ENCODE measurements around the gene F10. TPM values are rescaled to one million over a fixed set of nuclear protein-coding genes. Genes with fewer than 3 reads are reported as not detected.

The F10 gene
- total and polyA plus RNA-seq, 2 donors (not counting 1 experiment from before 2014, with no cell fraction given), result not detected

- no peaks in the 10 kb centered on the region for H3K9me3 ChIP-seq (ENCODE audit: control extremely low read depth in 1 of 3, control insufficient read depth in 2 of 3, insufficient read depth in 1 of 3, low read length in 2 of 3)
- H3K9ac ChIP-seq (ENCODE audit: low read length), result no peak overlapping the region
- no peak overlapping the region for H3K27ac Mint-ChIP-seq
- no peaks in the 10 kb centered on the region for H4K20me1 ChIP-seq (ENCODE audit: control insufficient read depth, insufficient read depth, low read length, poor library complexity, severe bottlenecking)
- TF ChIP-seq EZH2 (IDR thresholded peaks at IDR 0.05; ENCODE audit: borderline replicate concordance, insufficient read depth, low read depth, low read length, poor library complexity, severe bottlenecking), result no peak
- no peak for TF ChIP-seq CTCF (IDR thresholded peaks at IDR 0.05)
- no peaks in the 10 kb centered on the region for H3K36me3 ChIP-seq (replicated peaks in 1 of 2; ENCODE audit: control extremely low read depth in 1 of 2, control insufficient read depth in 1 of 2, extremely low read depth in 1 of 2, insufficient read depth in 2 of 2, low read length in 1 of 2)
- H3K27me3 ChIP-seq (replicated peaks in 1 of 4; ENCODE audit: control extremely low read depth in 1 of 4, control insufficient read depth in 3 of 4, insufficient read depth in 4 of 4, low read length in 3 of 4), result no peaks in the 10 kb centered on the region
- H3K4me3 ChIP-seq (ENCODE audit: control extremely low read depth in 1 of 5, extremely low read depth in 1 of 5, insufficient read depth in 1 of 5, low read depth in 2 of 5, low read length in 4 of 5), result no peak overlapping the region
- 94% methylated on average over 18 of the region's 25 CpGs for WGBS (ENCODE audit: insufficient coverage)
- DNase-seq (no peak), ATAC-seq (ENCODE audit: low read depth) (no peak)
- CTCF ChIA-PET, result no interaction called here
- H3K79me2 ChIP-seq (ENCODE audit: control insufficient read depth, insufficient read depth, low read length), result no peaks in the 10 kb centered on the region
- POLR2A ChIA-PET, result no interaction called here
- no peak overlapping the region for H3K4me2 ChIP-seq (replicated peaks; ENCODE audit: low read depth, low read length, poor library complexity, severe bottlenecking)
- H3K27me3 Mint-ChIP-seq, result no peaks in the 10 kb centered on the region
- intact Hi-C loops (cut with micrococcal nuclease), result no loop called here
- H3K4me3 Mint-ChIP-seq, result no peak overlapping the region
- no peaks in the 10 kb centered on the region for H3K4me1 ChIP-seq (ENCODE audit: control insufficient read depth in 2 of 2, insufficient read depth in 2 of 2, low read length in 2 of 2)
- no peak overlapping the region for H3K27ac ChIP-seq (ENCODE audit: low read length in 2 of 2)
- no peak overlapping the region for H2AFZ ChIP-seq (ENCODE audit: insufficient read depth, low read depth, low read length, poor library complexity, severe bottlenecking)
- H3K9me3 Mint-ChIP-seq (ENCODE audit: insufficient read depth), result no peaks in the 10 kb centered on the region
- no peaks in the 10 kb centered on the region for H3K4me1 Mint-ChIP-seq
Observed at GRCh38 chr13:113095146-113096051, 27.2 kb upstream of the F10 start.

DNA sequence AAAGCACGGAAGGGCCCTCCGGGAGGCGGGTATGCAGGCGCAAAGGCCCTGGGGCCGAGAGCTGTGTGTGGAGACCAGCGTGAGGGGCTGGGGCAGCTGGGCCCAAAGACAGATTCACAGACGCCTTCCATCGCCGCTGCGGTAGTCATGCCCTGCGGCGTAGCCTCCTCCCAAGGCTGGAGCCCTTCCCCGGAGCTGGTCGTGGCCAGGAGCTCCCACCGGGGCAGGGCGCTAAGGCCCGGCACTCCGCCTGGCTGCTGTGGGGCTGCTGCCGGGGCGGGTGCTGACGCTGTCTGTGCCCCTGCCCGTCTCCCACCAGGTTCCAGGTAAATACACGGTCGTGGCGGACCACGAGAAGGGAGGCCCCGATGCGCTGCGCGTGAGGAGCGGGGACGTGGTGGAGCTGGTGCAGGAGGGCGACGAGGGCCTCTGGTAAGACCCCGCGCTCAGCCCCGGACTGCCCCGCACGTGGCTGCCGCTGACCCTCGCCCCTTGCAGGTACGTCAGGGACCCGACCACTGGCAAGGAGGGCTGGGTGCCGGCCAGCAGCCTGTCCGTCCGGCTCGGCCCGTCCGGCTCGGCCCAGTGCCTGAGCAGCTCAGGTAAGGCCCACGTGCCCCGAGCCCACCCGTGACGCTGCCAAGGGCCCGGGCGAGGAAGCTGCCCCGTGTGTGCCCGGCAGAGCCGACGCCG is 26.4 kb upstream of the F10 start:
- Mint-ChIP-seq H3K27me3 (no peaks in the 10 kb centered on the region), H3K4me3 (no peak overlapping the region), H3K9me3 (ENCODE audit: insufficient read depth) (no peaks in the 10 kb centered on the region), H3K27ac (no peak overlapping the region), H3K4me1 (no peaks in the 10 kb centered on the region)
- DNase-seq (no peak), ATAC-seq (ENCODE audit: low read depth) (no peak)
- POLR2A ChIA-PET, result no interaction called here
- intact Hi-C loops (cut with micrococcal nuclease), result no loop called here
- Histone ChIP-seq H4K20me1 (ENCODE audit: control insufficient read depth, insufficient read depth, low read length, poor library complexity, severe bottlenecking) (no peaks in the 10 kb centered on the region), H3K36me3 (replicated peaks in 1 of 2; ENCODE audit: control extremely low read depth in 1 of 2, control insufficient read depth in 1 of 2, extremely low read depth in 1 of 2, insufficient read depth in 2 of 2, low read length in 1 of 2) (no peaks in the 10 kb centered on the region), H2AFZ (ENCODE audit: insufficient read depth, low read depth, low read length, poor library complexity, severe bottlenecking) (no peak overlapping the region), H3K4me3 (ENCODE audit: control extremely low read depth in 1 of 5, extremely low read depth in 1 of 5, insufficient read depth in 1 of 5, low read depth in 2 of 5, low read length in 4 of 5) (no peak overlapping the region), H3K4me2 (replicated peaks; ENCODE audit: low read depth, low read length, poor library complexity, severe bottlenecking) (no peak overlapping the region), H3K9ac (ENCODE audit: low read length) (no peak overlapping the region), H3K27me3 (replicated peaks in 1 of 4; ENCODE audit: control extremely low read depth in 1 of 4, control insufficient read depth in 3 of 4, insufficient read depth in 4 of 4, low read length in 3 of 4) (no peaks in the 10 kb centered on the region), H3K27ac (ENCODE audit: low read length in 2 of 2) (no peak overlapping the region), H3K79me2 (ENCODE audit: control insufficient read depth, insufficient read depth, low read length) (no peaks in the 10 kb centered on the region), H3K4me1 (ENCODE audit: control insufficient read depth in 2 of 2, insufficient read depth in 2 of 2, low read length in 2 of 2) (no peaks in the 10 kb centered on the region), H3K9me3 (ENCODE audit: control extremely low read depth in 1 of 3, control insufficient read depth in 2 of 3, insufficient read depth in 1 of 3, low read length in 2 of 3) (no peaks in the 10 kb centered on the region)
- CTCF ChIA-PET, result no interaction called here
- 95% methylated on average over 61 of the region's 61 CpGs for WGBS (ENCODE audit: insufficient coverage)
- TF ChIP-seq CTCF (IDR thresholded peaks at IDR 0.05), result no peak
- no peak for TF ChIP-seq EZH2 (IDR thresholded peaks at IDR 0.05; ENCODE audit: borderline replicate concordance, insufficient read depth, low read depth, low read length, poor library complexity, severe bottlenecking)
